Upper lobe of left lung (tissue), 4 donors: ENCODE data around the gene VCP.

Experiments used
- CTCF ChIP-seq, 6 experiments: fragments of 450-650 bp in 4 of 6; fragments of 200-600 bp in 2 of 6; sonication (generic) in 2 of 6; IDR thresholded peaks; one replicate each; pipeline ENCODE4 v1.5.1; 2016 to 2019; ENCODE audit warnings: antibody characterized with exemption in 6 of 6
- EP300 ChIP-seq, 4 donors: sonication (generic); formaldehyde crosslinking; IDR thresholded peaks; one replicate each; pipeline ENCODE4 v1.5.1; 2017; ENCODE audit warnings: antibody characterized with exemption in 4 of 4, control low read depth in 2 of 4
- POLR2A ChIP-seq, 4 donors: fragments of 450-650 bp; IDR thresholded peaks; one replicate each; pipeline ENCODE4 v1.5.1; 2016 to 2017; ENCODE audit warnings: antibody characterized with exemption in 4 of 4, mild to moderate bottlenecking in 2 of 4
- POLR2AphosphoS5 ChIP-seq, 2 donors: sonication (generic); formaldehyde crosslinking; IDR thresholded peaks; one replicate each; pipeline ENCODE4 v1.5.1; 2017; ENCODE audit warnings: antibody characterized with exemption in 2 of 2

- no peak for TF ChIP-seq CTCF (IDR thresholded peaks at IDR 0.05)
- no peak for TF ChIP-seq POLR2A (IDR thresholded peaks at IDR 0.05)
- TF ChIP-seq POLR2AphosphoS5 (IDR thresholded peaks at IDR 0.05), result no peak
- no peak for TF ChIP-seq EP300 (IDR thresholded peaks at IDR 0.05)
Observed at GRCh38 chr9:35073279-35073612, 821 bp upstream of the VCP start.
